ENCODE results near the gene ARHGAP1. TPM values are rescaled to one million over a fixed set of nuclear protein-coding genes. Genes with fewer than 3 reads are reported as not detected.
"Not testable (repeated sequence)": the region's sequence is repeated elsewhere in the genome, so short reads cannot be mapped to it uniquely, and the experiment has no call there.

ARHGAP1 gene
- total and polyA plus RNA-seq, 8 donors, result 18.7 to 51.1 (median 28.4) TPM

DNA sequence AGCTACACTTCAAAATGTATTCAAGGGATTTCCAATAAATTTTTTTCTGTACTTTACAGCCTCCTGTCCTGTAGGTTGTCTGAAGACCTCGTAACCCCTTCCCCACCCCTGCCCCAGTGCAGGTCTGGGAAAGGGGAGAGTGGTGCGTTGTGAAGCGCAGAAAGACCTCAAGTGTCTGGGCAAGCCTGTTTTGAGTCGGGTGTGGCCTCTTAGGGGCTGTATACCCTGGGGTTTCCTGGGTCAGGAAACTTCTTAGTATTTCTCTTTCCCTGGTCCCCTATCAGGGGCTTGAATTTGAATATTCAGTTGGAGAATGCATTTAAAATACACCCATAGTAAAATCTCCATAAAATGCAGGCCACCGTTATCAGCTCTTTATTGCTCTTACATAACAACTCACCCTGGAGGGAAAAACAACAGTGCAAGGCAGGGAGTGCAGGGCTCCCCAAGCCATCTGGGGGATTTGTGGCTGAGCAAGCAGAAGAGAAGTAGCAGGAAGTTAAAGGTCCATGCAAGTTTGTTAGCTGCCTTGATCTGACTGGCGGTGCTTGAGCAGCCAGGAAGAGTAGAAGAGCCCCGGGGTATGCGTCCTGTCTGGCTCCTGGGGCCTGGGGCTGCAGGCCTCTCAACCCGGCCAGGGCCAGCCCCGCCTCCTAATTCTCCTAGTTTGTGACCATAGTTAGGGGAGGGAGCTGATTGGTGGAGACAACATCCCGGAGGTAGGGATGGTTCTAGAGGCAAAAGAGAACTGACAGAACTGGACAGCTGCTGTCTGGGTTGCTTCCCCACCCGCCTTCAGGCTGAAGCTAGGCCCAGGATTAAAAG, 25.7 kb downstream of the ARHGAP1 start:
- FAIRE-seq (no peak), ATAC-seq (peak; percentile 7 to 32 (median 14)), DNase-seq (peak in 1 of 6 donors; percentile 53)
- WGBS, 2 donors, result 55 to 62% methylated on average over 12 of the region's 12 CpGs
- Histone ChIP-seq H3K9me3 (no peaks in the 10 kb centered on the region), H3K27ac (peak overlapping the region; percentile 60 to 91 (median 74)), H3K4me3 (no peak overlapping the region), H3K36me3 (peaks cover 1 to 40% (median 22%) of the 10 kb centered on the region in 3 donors), H3K4me1 (peaks cover 19 to 30% (median 27%) of the 10 kb centered on the region in 3 donors), H3K27me3 (no peaks in the 10 kb centered on the region)
- TF ChIP-seq, protein P1, sequence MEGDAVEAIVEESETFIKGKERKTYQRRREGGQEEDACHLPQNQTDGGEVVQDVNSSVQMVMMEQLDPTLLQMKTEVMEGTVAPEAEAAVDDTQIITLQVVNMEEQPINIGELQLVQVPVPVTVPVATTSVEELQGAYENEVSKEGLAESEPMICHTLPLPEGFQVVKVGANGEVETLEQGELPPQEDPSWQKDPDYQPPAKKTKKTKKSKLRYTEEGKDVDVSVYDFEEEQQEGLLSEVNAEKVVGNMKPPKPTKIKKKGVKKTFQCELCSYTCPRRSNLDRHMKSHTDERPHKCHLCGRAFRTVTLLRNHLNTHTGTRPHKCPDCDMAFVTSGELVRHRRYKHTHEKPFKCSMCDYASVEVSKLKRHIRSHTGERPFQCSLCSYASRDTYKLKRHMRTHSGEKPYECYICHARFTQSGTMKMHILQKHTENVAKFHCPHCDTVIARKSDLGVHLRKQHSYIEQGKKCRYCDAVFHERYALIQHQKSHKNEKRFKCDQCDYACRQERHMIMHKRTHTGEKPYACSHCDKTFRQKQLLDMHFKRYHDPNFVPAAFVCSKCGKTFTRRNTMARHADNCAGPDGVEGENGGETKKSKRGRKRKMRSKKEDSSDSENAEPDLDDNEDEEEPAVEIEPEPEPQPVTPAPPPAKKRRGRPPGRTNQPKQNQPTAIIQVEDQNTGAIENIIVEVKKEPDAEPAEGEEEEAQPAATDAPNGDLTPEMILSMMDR (IDR thresholded peaks at IDR 0.05), result no peak
- intact Hi-C loops (cut with DNase I), result no loop called here

DNA sequence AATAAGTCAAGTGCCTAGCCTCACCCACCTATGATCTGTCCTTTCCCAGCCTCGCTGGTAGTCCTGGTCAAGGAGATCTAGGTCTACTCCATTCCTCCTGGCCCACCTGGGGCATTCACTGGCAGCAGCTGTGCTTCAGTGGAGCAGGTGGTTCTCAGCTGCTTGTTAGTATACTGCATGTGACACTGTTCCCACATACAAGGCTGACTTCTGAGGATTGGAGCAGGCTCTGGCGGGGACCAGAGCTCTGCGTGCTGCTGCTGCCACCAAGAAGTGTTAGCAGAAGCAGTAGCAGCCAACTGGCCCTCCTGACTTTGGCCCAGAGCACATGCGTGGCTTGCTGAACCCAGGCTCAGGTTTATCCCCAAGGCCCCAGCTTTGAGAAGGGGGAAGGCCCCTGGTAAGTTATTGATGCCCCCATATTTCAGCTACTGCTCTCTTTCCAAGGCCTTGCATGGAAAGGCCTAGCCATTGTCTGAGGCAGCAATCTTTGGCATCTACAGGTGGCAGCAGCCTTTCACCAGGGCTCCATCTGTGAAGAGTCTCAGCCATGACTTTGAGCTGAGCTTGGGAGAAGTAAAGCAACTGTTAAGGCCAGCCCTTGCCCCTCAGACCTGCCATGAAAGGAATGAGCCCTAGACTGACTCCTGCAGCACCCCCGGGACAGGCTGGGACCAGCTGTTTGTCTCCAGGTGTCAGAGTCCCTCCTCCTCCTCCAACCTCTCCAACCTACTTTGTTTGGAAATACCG, 26.5 kb downstream of the ARHGAP1 start:
- TF ChIP-seq, protein P1 (IDR thresholded peaks at IDR 0.05), result no peak
- ATAC-seq (peak; percentile 20 to 61 (median 50)), FAIRE-seq (no peak), DNase-seq (peak in 5 of 6 donors; percentile 52 to 76 (median 62))
- Histone ChIP-seq H3K27me3 (no peaks in the 10 kb centered on the region), H3K27ac (peak overlapping the region; percentile 60 to 91 (median 74)), H3K9me3 (no peaks in the 10 kb centered on the region), H3K4me1 (peaks cover 13 to 30% (median 27%) of the 10 kb centered on the region in 3 donors), H3K4me3 (no peak overlapping the region), H3K36me3 (peaks cover 0 to 40% (median 16%) of the 10 kb centered on the region in 3 donors)
- intact Hi-C loops (cut with DNase I), result no loop called here
- 45 to 50% methylated on average over 6 of the region's 6 CpGs for WGBS, 2 donors

DNA sequence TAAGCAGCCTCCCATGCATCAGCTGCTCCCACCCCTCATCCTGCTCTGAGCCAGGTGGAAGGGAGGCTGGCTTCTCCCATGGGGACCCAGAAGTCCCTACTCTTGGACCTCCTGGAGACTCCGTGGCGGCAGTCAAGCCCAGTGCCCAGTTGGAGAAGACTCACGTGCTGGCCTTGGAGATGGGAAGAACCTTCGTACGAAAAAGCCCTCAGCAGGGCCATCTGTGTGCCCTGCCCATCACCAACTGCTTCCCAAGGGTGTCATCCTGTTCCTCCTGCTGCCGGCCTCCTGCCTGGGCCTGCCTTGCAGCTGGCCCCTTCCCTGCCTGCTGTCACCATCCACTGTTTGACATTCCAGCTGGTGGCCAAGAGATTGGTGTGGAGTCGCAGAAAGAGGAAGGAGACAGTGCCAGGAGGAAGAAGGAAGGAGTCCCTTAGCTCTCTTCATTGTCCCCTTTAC, 28.0 kb downstream of the ARHGAP1 start:
- peaks cover 4 to 46% (median 22%) of the 10 kb centered on the region in 3 donors for H3K36me3 ChIP-seq
- ATAC-seq (no peak), FAIRE-seq (no peak), DNase-seq (peak in 1 of 6 donors; percentile 38)
- 83 to 88% methylated on average over 6 of the region's 7 CpGs for WGBS, 2 donors
- peak overlapping the region in 2 of 4 donors; percentile 13 to 87 for H3K27ac ChIP-seq
- no peak overlapping the region for H3K4me3 ChIP-seq
- TF ChIP-seq, protein P1 (IDR thresholded peaks at IDR 0.05), result no peak
- intact Hi-C loops (cut with DNase I), result no loop called here
- H3K4me1 ChIP-seq, result peaks cover 13 to 30% (median 27%) of the 10 kb centered on the region in 3 donors
- no peaks in the 10 kb centered on the region for H3K9me3 ChIP-seq
- no peaks in the 10 kb centered on the region for H3K27me3 ChIP-seq

DNA sequence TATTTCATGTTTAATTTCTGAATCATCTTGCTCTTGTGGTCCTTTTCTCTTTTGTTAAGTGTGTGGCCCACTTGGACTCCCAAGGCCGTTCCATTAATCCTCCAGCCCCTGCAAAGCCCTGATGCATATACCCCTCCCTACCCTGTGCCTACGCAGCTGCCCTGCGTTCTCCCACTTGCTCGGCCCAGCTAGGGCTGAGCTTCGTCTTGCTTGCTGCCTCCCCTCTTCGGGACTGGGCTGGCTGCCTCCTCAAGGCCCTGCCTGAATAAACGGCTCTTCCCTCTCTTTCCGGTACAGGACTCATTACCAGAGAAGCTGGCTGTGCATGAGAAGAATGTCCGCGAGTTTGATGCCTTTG, 28.5 kb downstream of the ARHGAP1 start:
- DNase-seq (peak in 1 of 6 donors; percentile 36), FAIRE-seq (no peak), ATAC-seq (no peak)
- Histone ChIP-seq H3K4me3 (no peak overlapping the region), H3K9me3 (no peaks in the 10 kb centered on the region), H3K36me3 (peaks cover 4 to 50% (median 22%) of the 10 kb centered on the region in 3 donors), H3K4me1 (peaks cover 13 to 30% (median 27%) of the 10 kb centered on the region in 3 donors), H3K27ac (peak overlapping the region in 1 of 4 donors; percentile 3), H3K27me3 (no peaks in the 10 kb centered on the region)
- WGBS, 2 donors, result 92 to 94% methylated on average over 10 of the region's 10 CpGs
- TF ChIP-seq, protein P1 (IDR thresholded peaks at IDR 0.05), result no peak
- intact Hi-C loops (cut with DNase I), result no loop called here

DNA sequence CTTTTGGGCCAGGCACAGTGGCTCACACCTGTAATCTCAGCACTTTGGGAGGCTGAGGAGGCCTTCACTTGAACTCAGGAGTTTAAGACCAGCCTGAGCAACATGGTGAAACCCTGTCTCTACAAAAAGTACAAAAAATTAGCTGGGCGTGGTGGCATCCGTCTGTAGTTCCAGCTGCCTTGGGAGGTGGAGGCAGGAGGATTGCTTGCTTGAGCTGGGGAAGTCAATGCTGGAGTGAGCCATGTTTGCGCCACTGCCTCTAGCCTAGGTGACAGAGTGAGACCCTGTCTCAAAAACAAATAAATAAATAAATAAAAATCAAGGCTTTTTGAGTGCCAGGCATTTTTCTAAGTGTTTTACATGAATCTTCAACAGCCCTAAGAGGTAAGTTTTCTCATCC, 29.9 kb downstream of the ARHGAP1 start:
- peaks cover 12 to 21% (median 20%) of the 10 kb centered on the region in 3 donors for H3K4me1 ChIP-seq
- H3K4me3 ChIP-seq; H3K9me3 ChIP-seq; FAIRE-seq; H3K27me3 ChIP-seq; H3K27ac ChIP-seq; ATAC-seq; intact Hi-C loops (cut with DNase I): not testable (repeated sequence)
- DNase-seq, result peak in 1 of 6 donors; percentile 6
- H3K36me3 ChIP-seq, result peaks cover 4 to 63% (median 22%) of the 10 kb centered on the region in 3 donors
- WGBS, 2 donors, result 91 to 100% methylated on average over 3 of the region's 3 CpGs
